HG03571 (cell line): ENCODE measurements around the gene TNNT1.
"Not testable (repeated sequence)": the region's sequence is repeated elsewhere in the genome, so short reads cannot be mapped to it uniquely, and the experiment has no call there.

Source experiments
- ATAC-seq: cut with Tn5 transposase; IDR thresholded peaks from one replicate; pipeline ENCODE4 v1.9.1; 2021; ENCODE audit not compliant: unreplicated experiment

TNNT1 gene

DNA sequence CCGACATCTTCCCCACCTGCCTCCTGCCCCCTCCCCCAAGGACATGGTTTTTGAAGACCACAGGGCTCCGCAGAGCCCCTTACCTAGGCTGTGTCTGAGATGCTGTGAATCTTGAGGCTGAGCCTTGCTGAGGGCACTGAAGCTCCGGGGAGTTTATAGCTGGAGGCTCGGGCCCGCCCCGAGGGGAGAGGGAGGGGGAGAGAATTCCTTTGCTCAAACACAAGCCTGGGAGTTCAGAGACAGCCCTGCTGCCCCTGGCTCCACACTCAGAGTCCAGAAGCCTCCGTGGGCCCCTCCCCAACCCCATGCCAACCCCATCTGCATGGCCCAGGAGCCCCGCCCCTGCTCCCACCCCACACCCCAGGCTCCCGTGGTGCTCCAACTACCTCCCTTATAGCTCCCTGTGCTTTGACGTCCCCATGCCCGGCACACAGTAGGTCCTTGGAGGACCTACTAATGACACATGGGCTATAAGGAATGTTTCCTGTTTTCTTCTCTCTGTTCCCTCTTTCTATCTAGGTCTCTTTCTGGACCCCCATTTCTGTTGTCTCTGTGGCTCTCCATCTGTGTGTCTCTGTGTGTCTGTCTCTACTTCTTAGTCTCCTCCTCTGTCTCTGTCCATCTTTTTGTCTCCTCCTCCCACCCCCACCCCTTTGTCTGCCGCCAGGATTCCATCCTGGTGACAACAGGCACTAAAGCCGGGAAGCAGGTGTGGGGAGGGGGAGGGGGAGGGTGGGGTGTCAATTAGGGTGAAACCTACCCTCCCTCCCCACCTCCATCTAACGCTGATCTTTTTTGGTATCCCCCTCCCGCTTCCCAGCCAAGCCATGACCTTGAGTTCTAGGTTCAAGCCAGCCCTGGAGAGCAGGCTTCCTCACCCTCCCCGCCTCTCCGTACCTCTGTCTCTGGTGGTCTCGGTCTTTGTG, at the start of gene TNNT1:
Gene TNNT1, minus strand, starts transcription at position 129 of the 926 bp plus-strand sequence. CDS start 2,049 bp downstream, outside the sequence.
- no peak for ATAC-seq

DNA sequence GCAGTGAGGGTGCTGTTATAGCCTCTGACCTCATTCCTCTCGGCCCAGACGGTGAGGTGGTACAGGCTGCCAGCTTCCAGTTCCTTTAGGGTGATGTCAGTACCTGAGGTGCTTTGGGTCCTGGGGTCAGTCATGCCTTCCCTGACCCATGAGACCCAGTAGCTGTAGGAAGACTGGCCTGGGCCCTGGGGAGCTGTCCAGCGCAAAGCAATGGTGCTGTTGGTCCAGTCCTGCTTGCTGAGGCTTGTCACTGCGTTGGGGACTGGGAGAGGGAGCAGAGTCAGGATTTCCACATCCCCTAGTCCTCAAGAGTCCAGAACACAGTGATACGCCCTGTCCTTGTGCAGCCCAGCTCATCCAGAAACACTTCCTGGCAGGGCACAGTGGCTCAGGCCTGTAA, 49.6 kb upstream of the TNNT1 start:
- ATAC-seq = no peak

GRCh38 chr19:55197528-55197927, 48.5 kb upstream of the TNNT1 start:
- ATAC-seq = no peak

- no peak for ATAC-seq
Measured at GRCh38 chr19:55196803-55197202, 47.8 kb upstream of the TNNT1 start.

- ATAC-seq = no peak
Measured at GRCh38 chr19:55193481-55193880, 44.5 kb upstream of the TNNT1 start.

GRCh38 chr19:55189403-55189835, 40.4 kb upstream of the TNNT1 start:
- ATAC-seq = no peak

- no peak for ATAC-seq
Measured at GRCh38 chr19:55188625-55189024, 39.6 kb upstream of the TNNT1 start.

DNA sequence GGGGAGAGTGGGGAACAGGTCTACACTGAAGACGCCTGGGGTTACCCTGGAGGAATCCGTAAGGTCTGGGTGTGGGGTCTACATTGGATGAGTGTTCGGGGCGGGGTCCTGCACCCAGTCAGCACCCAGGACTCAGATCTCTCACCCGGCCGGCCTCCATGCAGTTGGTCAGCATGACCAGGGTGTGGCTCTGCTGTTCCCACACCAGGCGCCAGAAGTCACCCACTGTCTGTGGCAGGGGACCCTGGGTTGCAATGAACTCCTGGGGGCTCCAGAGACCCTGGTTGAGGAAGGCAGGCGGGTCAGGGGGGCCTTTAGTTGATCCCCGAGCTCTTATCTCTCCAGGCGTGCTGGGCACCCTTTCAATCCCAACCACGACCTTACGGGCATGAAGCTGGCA, 37.1 kb upstream of the TNNT1 start:
- no peak for ATAC-seq

GRCh38 chr19:55181740-55182139, 32.7 kb upstream of the TNNT1 start:
- ATAC-seq = no peak

- peak; percentile 10 for ATAC-seq
Measured at GRCh38 chr19:55179606-55180484, 30.8 kb upstream of the TNNT1 start, which contains the start of gene SYT5. Gene SYT5, minus strand, starts transcription at chr19:55180289. Its CDS starts 1,248 bp downstream, at chr19:55179041.

GRCh38 chr19:55178781-55179599, 30.0 kb upstream of the TNNT1 start:
- peak; percentile 65 for ATAC-seq

GRCh38 chr19:55176076-55176475, 27.1 kb upstream of the TNNT1 start:
- ATAC-seq = no peak

DNA sequence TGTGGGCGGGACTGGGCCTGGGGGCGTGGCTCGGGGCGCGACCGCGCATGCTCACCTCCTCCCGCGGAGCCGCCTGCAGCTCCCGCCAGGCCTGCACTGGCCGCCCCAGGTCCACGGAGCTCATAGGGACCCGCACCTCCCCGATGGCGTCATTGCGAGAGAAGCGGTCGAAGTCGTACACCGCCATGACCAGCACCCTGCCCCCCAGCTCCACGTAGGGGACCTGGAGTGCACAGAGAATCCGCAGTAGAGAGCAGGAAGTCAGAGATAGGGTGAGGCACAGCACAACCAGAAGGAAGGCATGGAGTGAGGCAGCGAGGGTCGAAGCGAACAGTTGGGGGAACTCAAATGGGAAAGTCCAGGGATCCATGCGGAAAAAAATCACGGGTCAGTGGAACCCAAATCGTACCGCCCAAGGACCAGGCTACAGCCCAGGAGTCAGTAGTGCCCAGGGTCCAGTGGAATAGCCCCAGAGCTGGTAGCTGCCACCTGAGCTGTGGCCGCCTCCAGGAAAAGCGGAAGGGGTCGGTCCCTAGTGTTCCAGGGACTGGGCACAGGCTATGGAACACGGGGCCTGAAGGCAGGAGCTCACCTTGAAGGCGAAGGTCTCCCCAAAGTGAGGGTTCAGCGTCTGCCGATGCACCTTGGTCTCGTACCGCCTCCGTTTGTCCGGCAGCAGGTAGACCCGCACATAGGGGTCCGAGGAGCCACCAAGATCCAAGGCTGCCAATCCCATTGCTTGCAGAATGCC, 26.3 kb upstream of the TNNT1 start:
- no peak for ATAC-seq

GRCh38 chr19:55174425-55175116, 25.6 kb upstream of the TNNT1 start:
- no peak for ATAC-seq

- no peak for ATAC-seq
Measured at GRCh38 chr19:55173714-55174409, 24.9 kb upstream of the TNNT1 start.

- no peak for ATAC-seq
Measured at GRCh38 chr19:55173186-55173713, 24.2 kb upstream of the TNNT1 start.

GRCh38 chr19:55172741-55173140, 23.7 kb upstream of the TNNT1 start:
- ATAC-seq = no peak

DNA sequence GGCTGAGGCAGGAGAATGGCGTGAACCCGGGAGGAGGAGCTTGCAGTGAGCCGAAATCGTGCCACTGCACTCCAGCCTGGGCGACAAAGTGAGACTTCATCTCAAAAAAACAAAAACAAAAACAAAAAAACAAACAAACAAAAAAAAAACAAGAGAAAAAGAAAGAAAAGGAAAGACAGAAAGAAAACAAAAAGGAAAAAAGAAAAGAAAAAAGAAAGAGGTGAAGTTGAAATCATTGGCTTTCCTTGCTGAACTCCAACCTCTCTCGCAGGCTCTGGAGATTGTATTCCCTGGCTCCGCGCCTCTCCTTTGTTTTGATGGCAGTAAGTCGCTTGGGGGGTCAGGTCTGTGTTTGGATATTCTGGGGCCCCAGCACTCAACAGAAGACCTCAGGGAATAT, 23.3 kb upstream of the TNNT1 start:
- not testable (repeated sequence) for ATAC-seq

- no peak for ATAC-seq
Measured at GRCh38 chr19:55171440-55171839, 22.4 kb upstream of the TNNT1 start.
